Measurements from ENCODE around the gene AGPAT2.

The AGPAT2 gene

GRCh38 chr9:136659861-136660784 lies 27.1 kb downstream of the AGPAT2 start:
- DNase-seq: no peak

GRCh38 chr9:136658849-136659535 lies 28.3 kb downstream of the AGPAT2 start:
- DNase-seq: no peak

- DNase-seq: no peak
Observed at GRCh38 chr9:136657974-136658848, 29.0 kb downstream of the AGPAT2 start.

GRCh38 chr9:136656795-136657611 lies 30.3 kb downstream of the AGPAT2 start:
- DNase-seq: no peak

- DNase-seq: no peak
Observed at GRCh38 chr9:136656183-136656738, 31.0 kb downstream of the AGPAT2 start.

- no peak for DNase-seq
Observed at GRCh38 chr9:136655536-136656182, 31.6 kb downstream of the AGPAT2 start.

- no peak for DNase-seq
Observed at GRCh38 chr9:136654820-136655535, 32.3 kb downstream of the AGPAT2 start.

- DNase-seq: no peak
Observed at GRCh38 chr9:136653323-136654079, 33.8 kb downstream of the AGPAT2 start.

GRCh38 chr9:136651860-136652259 lies 35.4 kb downstream of the AGPAT2 start:
- no peak for DNase-seq

GRCh38 chr9:136650648-136651047 lies 36.6 kb downstream of the AGPAT2 start:
- DNase-seq: no peak

- no peak for DNase-seq
Observed at GRCh38 chr9:136650021-136650420, 37.2 kb downstream of the AGPAT2 start.

GRCh38 chr9:136648751-136649150 lies 38.5 kb downstream of the AGPAT2 start:
- no peak for DNase-seq

- DNase-seq: no peak
Observed at GRCh38 chr9:136646827-136647711, 40.2 kb downstream of the AGPAT2 start.

GRCh38 chr9:136645903-136646754 lies 41.1 kb downstream of the AGPAT2 start:
- no peak for DNase-seq

- DNase-seq: no peak
Observed at GRCh38 chr9:136645352-136645902, 41.8 kb downstream of the AGPAT2 start.

- peak; percentile 57 for DNase-seq
Observed at GRCh38 chr9:136644593-136645351, 42.5 kb downstream of the AGPAT2 start.

GRCh38 chr9:136644343-136644592 lies 43.0 kb downstream of the AGPAT2 start:
- no peak for DNase-seq

Data from CD4-positive, alpha-beta T cell treated with Interleukin-4 for 4 hours (primary cell).